ENCODE measurements around the gene PLXNB2.

PLXNB2 gene

GRCh38 chr22:50269970-50270665, 37.3 kb downstream of the PLXNB2 start, which contains the start of gene MAPK11 (continued):
- TF ChIP-seq ZNF639 (tag by site-specific recombination; IDR thresholded peaks at IDR 0.05) (no peak), ZNF311 (tag by site-specific recombination; IDR thresholded peaks at IDR 0.05; ENCODE audit: borderline replicate concordance) (no peak), KLF8 (tag by site-specific recombination; IDR thresholded peaks at IDR 0.05) (peak; percentile 40; the same call in 1 of the 2 replicates), SETDB1 (IDR thresholded peaks at IDR 0.05; ENCODE audit: insufficient read length, low read length) (no peak), ZNF596 (tag by site-specific recombination; IDR thresholded peaks at IDR 0.05) (no peak), PRDM1 (tag by site-specific recombination; IDR thresholded peaks at IDR 0.05) (no peak), ZNF830 (tag by site-specific recombination; IDR thresholded peaks at IDR 0.05; ENCODE audit: low read depth) (no peak), PBX3 (CRISPR knock-in tag; IDR thresholded peaks at IDR 0.05) (no peak), ZNF26 (tag by site-specific recombination; IDR thresholded peaks at IDR 0.05) (no peak), BCL11A (tag by site-specific recombination; IDR thresholded peaks at IDR 0.05; ENCODE audit: low read depth) (no peak), ZFP41 (tag by site-specific recombination; IDR thresholded peaks at IDR 0.05; ENCODE audit: borderline replicate concordance) (no peak), GLIS1 (tag by site-specific recombination; IDR thresholded peaks at IDR 0.05) (peak; percentile 43), ZNF707 (tag by site-specific recombination; IDR thresholded peaks at IDR 0.05) (no peak), GFI1B (tag by site-specific recombination; IDR thresholded peaks at IDR 0.05) (no peak), SP2 (tag by site-specific recombination; IDR thresholded peaks at IDR 0.05) (peak; percentile 52), KLF9 (tag by site-specific recombination; IDR thresholded peaks at IDR 0.05; ENCODE audit: low read depth) (no peak; the same call in 1 of the 2 replicates), SCRT2 (tag by site-specific recombination; IDR thresholded peaks at IDR 0.05) (no peak)

- ChIA-PET CTCF (interaction anchor here (1.0 kb wide), 1 partner anchor 72 kb away, joined by 3 read pairs; no protein-coding TSS in a partner anchor), POLR2A (interaction anchor here (1.3 kb wide), 1 partner anchor 12 kb away, joined by 3 read pairs; no protein-coding TSS in a partner anchor)
- Histone ChIP-seq H3K4me1 (ENCODE audit: control insufficient read depth, insufficient read depth, low read length) (peaks cover 14% of the 10 kb centered on the region), H3K27ac (ENCODE audit: extremely low read depth, low read depth, low read length) (no peak overlapping the region), H3K9me3 (ENCODE audit: control insufficient read depth, insufficient read depth, low read depth, low read length) (no peaks in the 10 kb centered on the region), H3K4me3 (ENCODE audit: low read depth, low read length) (peak overlapping the region; percentile 47), H3K36me3 (ENCODE audit: control insufficient read depth in 2 of 2, insufficient read depth in 1 of 2, low read length in 2 of 2) (peaks cover 0 to 5% of the 10 kb centered on the region in 2 experiments; a peak in 1 of 3 replicates)
- TF ChIP-seq ZNF791 (tag by site-specific recombination; IDR thresholded peaks at IDR 0.05) (no peak), ZIC2 (tag by site-specific recombination; IDR thresholded peaks at IDR 0.05) (no peak; the same call in 1 of the 2 replicates), ZNF785 (tag by site-specific recombination; IDR thresholded peaks at IDR 0.05) (no peak), BCL11B (tag by site-specific recombination; IDR thresholded peaks at IDR 0.05; ENCODE audit: low read depth) (peak; percentile 84; the same call in 1 of the 2 replicates), ZNF843 (tag by site-specific recombination; IDR thresholded peaks at IDR 0.05) (no peak), REPIN1 (tag by site-specific recombination; IDR thresholded peaks at IDR 0.05; ENCODE audit: low read depth) (no peak), INSM2 (tag by site-specific recombination; IDR thresholded peaks at IDR 0.05) (no peak), ZNF341 (tag by site-specific recombination; IDR thresholded peaks at IDR 0.05; ENCODE audit: low read depth) (peak; percentile 54; the same call in 1 of the 2 replicates), YY1 (tag by site-specific recombination; IDR thresholded peaks at IDR 0.05) (no peak), SP2 (tag by site-specific recombination; IDR thresholded peaks at IDR 0.05) (peak; percentile 5; the same call in 1 of the 2 replicates), PRDM6 (tag by site-specific recombination; IDR thresholded peaks at IDR 0.05) (no peak), ZNF133 (tag by site-specific recombination; IDR thresholded peaks at IDR 0.05) (no peak), ZNF362 (tag by site-specific recombination; IDR thresholded peaks at IDR 0.05) (no peak)
Observed at GRCh38 chr22:50269573-50269969, 37.9 kb downstream of the PLXNB2 start.

All from HEK293 (cell line).